K562 (cell line): Measurements from ENCODE around the gene ACO2. TPM values are rescaled to one million over a fixed set of nuclear protein-coding genes. Genes with fewer than 3 reads are reported as not detected.

Source experiments
- CBFA2T2 ChIP-seq: fragments of 450-650 bp; conservative IDR thresholded peaks from 2 replicates; pipeline ENCODE4 v1.6.1; 2017; ENCODE audit warnings: mild to moderate bottlenecking
- CREBBP ChIP-seq: IDR thresholded peaks from one replicate; pipeline ENCODE4 v1.6.1; 2012; ENCODE audit warnings: low read depth, mild to moderate bottlenecking, control low read depth, inconsistent platforms, low read length
- ETV6 ChIP-seq, 3 experiments: fragments of 150-350 bp in 1 of 3; sonication (generic) in 1 of 3; formaldehyde crosslinking in 1 of 3; IDR thresholded peaks; 2 replicates each; pipeline versions ENCODE4 v1.6.1 to v1.8.0; 2014 to 2022; ENCODE audit warnings: borderline replicate concordance in 2 of 3, low read depth in 2 of 3, antibody characterized with exemption in 1 of 3, low read length in 1 of 3, mild to moderate bottlenecking in 1 of 3, missing genetic modification reagents in 1 of 3
- GATA2 ChIP-seq: sonication (generic); formaldehyde crosslinking; IDR thresholded peaks from 2 replicates; pipeline ENCODE4 v1.4.0; 2020; ENCODE audit warnings: mild to moderate bottlenecking, missing genetic modification reagents
- HCFC1 ChIP-seq: IDR thresholded peaks from 2 replicates; pipeline ENCODE4 v1.6.1; 2012; ENCODE audit warnings: low read depth, low read length, improper control_type of control experiment
- MCM7 ChIP-seq, 2 experiments: fragments of 450-650 bp; IDR thresholded peaks; 2 replicates each; pipeline ENCODE4 v1.6.1; 2016 to 2018
- NCOA1 ChIP-seq: fragments of 450-650 bp; IDR thresholded peaks from 2 replicates; pipeline ENCODE4 v1.6.1; 2016; ENCODE audit warnings: low read depth
- POLR3A ChIP-seq: IDR thresholded peaks from 2 replicates; pipeline ENCODE4 v1.6.1; 2011; ENCODE audit warnings: borderline replicate concordance, mild to moderate bottlenecking, moderate library complexity; ENCODE audit not compliant: insufficient read length, insufficient read depth; ENCODE audit errors: extremely low read depth
- POU5F1 ChIP-seq: fragments of 150-350 bp; IDR thresholded peaks from 2 replicates; pipeline ENCODE4 v1.6.1; 2014; ENCODE audit warnings: borderline replicate concordance, low read length, low read depth, mild to moderate bottlenecking; ENCODE audit not compliant: partially characterized antibody
- TAF7 ChIP-seq: fragments of 450-650 bp; IDR thresholded peaks from 2 replicates; pipeline ENCODE4 v1.6.1; 2016; ENCODE audit warnings: missing genetic modification characterization, missing compliant biosample characterization
- USF1 ChIP-seq: sonication (generic); formaldehyde crosslinking; IDR thresholded peaks from 2 replicates; pipeline ENCODE4 v1.9.0; 2022; ENCODE audit warnings: mild to moderate bottlenecking, missing genetic modification reagents
- USF2 ChIP-seq: sonication (generic); formaldehyde crosslinking; IDR thresholded peaks from 2 replicates; pipeline ENCODE4 v1.5.0; 2020; ENCODE audit warnings: missing genetic modification reagents
- ZC3H4 ChIP-seq: sonication (generic); formaldehyde crosslinking; IDR thresholded peaks from 2 replicates; pipeline ENCODE4 v1.9.0; 2021; ENCODE audit warnings: missing genetic modification reagents, borderline replicate concordance
- ZNF134 ChIP-seq: fragments of 250-450 bp; sonication (Bioruptor Pico); conservative IDR thresholded peaks from 2 replicates; pipeline ENCODE4 v1.4.0; 2020
- polyA plus RNA-seq, 8 experiments: library from polyadenylated mRNA; depleted of rRNA in 4 of 8; stranded (reverse) in 5 of 8; unstranded in 3 of 8; fragments of >200 nt; fragmentation: Nextera tagmentation in 2 of 8; fragmentation: Illumina TruSeq in 1 of 8; extraction: Ambion mirVana in 2 of 8; extraction: Trizol in 1 of 8; gene quantifications; 2 replicates each; pipeline versions ENCODE4 v1.2.1 to v1.2.3, GENCODE V29; 2011 to 2014; ENCODE audit warnings: inconsistent platforms in 1 of 8, missing spikeins in 1 of 8
- total RNA-seq, 7 experiments: library from RNA; depleted of rRNA in 6 of 7; stranded (reverse); fragments of >200 nt in 6 of 7; fragmentation: Illumina TruSeq in 2 of 7; extraction: Trizol in 2 of 7; gene quantifications; 2 replicates each; pipeline versions ENCODE4 v1.2.1 to v1.2.3, GENCODE V29; 2011 to 2021; ENCODE audit warnings: low replicate concordance in 1 of 7
- TF ChIP-seq, protein P1 (sequence below): fragments of 250-450 bp; sonication (Bioruptor Pico); IDR thresholded peaks from 2 replicates; pipeline ENCODE4 v1.4.0; 2020
- TF ChIP-seq, protein P2 (sequence below): IDR thresholded peaks from 2 replicates; pipeline ENCODE4 v1.6.1; 2014; ENCODE audit warnings: antibody characterized with exemption
- TF ChIP-seq, protein P3 (sequence below): fragments of 250-450 bp; sonication (Bioruptor Pico); IDR thresholded peaks from 2 replicates; pipeline ENCODE4 v1.8.0; 2021; ENCODE audit warnings: moderate library complexity, mild to moderate bottlenecking, inconsistent platforms
- TF ChIP-seq, protein P4 (sequence below): fragments of 250-450 bp; sonication (Bioruptor Pico); IDR thresholded peaks from 2 replicates; pipeline ENCODE4 v1.9.0; 2021; ENCODE audit warnings: mild to moderate bottlenecking, inconsistent platforms

ACO2 gene
- total and polyA plus RNA-seq, 9 of the 15 experiments (the other 6 are each of a cell fraction or from before 2014, with no cell fraction given): 16.2 to 119 (median 43.2) TPM

- TF ChIP-seq USF1: peak; percentile 62
- TF ChIP-seq ZNF134 (CRISPR knock-in tag): no peak
- no peak for TF ChIP-seq ZC3H4 (CRISPR knock-in tag)
- no peak for TF ChIP-seq NCOA1
- TF ChIP-seq MCM7 (IDR thresholded peaks at IDR 0.05): no peak
- TF ChIP-seq ETV6 (IDR thresholded peaks at IDR 0.05; ENCODE audit: borderline replicate concordance in 1 of 2, low read depth in 2 of 2, low read length in 1 of 2): no peak
- no peak for TF ChIP-seq ETV6 (CRISPR knock-in tag; IDR thresholded peaks at IDR 0.05; ENCODE audit: borderline replicate concordance)
- no peak for TF ChIP-seq CBFA2T2
- no peak for TF ChIP-seq POLR3A
- TF ChIP-seq, protein P1, sequence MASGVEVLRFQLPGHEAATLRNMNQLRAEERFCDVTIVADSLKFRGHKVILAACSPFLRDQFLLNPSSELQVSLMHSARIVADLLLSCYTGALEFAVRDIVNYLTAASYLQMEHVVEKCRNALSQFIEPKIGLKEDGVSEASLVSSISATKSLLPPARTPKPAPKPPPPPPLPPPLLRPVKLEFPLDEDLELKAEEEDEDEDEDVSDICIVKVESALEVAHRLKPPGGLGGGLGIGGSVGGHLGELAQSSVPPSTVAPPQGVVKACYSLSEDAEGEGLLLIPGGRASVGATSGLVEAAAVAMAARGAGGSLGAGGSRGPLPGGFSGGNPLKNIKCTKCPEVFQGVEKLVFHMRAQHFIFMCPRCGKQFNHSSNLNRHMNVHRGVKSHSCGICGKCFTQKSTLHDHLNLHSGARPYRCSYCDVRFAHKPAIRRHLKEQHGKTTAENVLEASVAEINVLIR (CRISPR knock-in tag): peak; percentile 92
- TF ChIP-seq, protein P2, sequence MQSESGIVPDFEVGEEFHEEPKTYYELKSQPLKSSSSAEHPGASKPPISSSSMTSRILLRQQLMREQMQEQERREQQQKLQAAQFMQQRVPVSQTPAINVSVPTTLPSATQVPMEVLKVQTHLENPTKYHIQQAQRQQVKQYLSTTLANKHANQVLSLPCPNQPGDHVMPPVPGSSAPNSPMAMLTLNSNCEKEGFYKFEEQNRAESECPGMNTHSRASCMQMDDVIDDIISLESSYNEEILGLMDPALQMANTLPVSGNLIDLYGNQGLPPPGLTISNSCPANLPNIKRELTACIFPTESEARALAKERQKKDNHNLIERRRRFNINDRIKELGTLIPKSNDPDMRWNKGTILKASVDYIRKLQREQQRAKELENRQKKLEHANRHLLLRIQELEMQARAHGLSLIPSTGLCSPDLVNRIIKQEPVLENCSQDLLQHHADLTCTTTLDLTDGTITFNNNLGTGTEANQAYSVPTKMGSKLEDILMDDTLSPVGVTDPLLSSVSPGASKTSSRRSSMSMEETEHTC: no peak
- TF ChIP-seq CREBBP: no peak
- TF ChIP-seq TAF7 (tag): peak; percentile 87
- peak; percentile 80 for TF ChIP-seq HCFC1
- TF ChIP-seq USF2 (CRISPR knock-in tag): no peak
- TF ChIP-seq, protein P3, sequence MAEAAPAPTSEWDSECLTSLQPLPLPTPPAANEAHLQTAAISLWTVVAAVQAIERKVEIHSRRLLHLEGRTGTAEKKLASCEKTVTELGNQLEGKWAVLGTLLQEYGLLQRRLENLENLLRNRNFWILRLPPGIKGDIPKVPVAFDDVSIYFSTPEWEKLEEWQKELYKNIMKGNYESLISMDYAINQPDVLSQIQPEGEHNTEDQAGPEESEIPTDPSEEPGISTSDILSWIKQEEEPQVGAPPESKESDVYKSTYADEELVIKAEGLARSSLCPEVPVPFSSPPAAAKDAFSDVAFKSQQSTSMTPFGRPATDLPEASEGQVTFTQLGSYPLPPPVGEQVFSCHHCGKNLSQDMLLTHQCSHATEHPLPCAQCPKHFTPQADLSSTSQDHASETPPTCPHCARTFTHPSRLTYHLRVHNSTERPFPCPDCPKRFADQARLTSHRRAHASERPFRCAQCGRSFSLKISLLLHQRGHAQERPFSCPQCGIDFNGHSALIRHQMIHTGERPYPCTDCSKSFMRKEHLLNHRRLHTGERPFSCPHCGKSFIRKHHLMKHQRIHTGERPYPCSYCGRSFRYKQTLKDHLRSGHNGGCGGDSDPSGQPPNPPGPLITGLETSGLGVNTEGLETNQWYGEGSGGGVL: no peak
- TF ChIP-seq POU5F1: peak; percentile 6
- TF ChIP-seq, protein P4, sequence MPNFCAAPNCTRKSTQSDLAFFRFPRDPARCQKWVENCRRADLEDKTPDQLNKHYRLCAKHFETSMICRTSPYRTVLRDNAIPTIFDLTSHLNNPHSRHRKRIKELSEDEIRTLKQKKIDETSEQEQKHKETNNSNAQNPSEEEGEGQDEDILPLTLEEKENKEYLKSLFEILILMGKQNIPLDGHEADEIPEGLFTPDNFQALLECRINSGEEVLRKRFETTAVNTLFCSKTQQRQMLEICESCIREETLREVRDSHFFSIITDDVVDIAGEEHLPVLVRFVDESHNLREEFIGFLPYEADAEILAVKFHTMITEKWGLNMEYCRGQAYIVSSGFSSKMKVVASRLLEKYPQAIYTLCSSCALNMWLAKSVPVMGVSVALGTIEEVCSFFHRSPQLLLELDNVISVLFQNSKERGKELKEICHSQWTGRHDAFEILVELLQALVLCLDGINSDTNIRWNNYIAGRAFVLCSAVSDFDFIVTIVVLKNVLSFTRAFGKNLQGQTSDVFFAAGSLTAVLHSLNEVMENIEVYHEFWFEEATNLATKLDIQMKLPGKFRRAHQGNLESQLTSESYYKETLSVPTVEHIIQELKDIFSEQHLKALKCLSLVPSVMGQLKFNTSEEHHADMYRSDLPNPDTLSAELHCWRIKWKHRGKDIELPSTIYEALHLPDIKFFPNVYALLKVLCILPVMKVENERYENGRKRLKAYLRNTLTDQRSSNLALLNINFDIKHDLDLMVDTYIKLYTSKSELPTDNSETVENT: no peak
- no peak for TF ChIP-seq GATA2
Measured at GRCh38 chr22:41468381-41469217, at the start of gene ACO2, which contains the start of gene PHF5A (continued).
